ENCODE data around the gene KCTD7. TPM values are rescaled to one million over a fixed set of nuclear protein-coding genes. Genes with fewer than 3 reads are reported as not detected.
A peak's percentile ranks its signal among the peaks of the same experiment; 100 is the strongest.
"Not testable (repeated sequence)": the region's sequence is repeated elsewhere in the genome, so short reads cannot be mapped to it uniquely, and the experiment has no call there.

KCTD7 gene
- total RNA-seq, 1 experiment from 2014 or later = 28.0 TPM

DNA sequence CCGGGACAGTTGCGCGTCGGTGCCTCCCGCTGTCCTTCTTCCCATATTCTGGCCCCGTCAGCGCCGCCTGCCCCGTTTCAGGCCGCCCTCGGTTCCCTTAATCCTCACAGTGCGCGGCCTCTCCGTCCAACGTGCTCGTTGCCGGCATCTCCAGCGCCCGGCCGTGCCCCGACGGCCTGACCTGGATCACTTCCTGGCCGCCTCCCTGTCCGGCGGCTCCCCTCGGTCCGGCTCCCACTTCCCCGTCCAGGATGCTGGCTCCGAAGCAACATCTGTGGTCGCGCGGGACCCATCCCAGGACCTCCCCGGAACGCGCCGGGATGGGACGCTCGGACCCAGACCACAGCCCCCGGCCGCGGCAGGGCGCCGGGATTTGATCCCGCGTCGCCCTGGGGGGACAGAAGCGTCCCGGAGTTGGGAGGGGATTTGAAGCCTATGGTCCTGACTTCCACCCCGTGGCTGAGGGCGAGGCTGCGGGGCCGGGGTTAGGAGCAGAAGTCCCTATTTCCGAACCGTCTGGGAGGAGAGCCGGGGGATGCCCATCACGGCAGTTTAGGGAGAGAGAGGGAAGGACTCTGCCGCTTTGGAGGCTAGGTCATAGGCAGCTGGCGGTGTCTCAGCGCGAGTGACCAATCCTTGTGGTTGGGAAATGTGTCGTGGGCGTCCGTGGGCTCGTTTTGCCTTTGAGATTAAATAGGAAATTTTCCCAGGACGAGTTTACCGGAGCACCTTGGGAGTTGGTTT, 53.8 kb downstream of the KCTD7 start:
- ChIA-PET POLR2A (no interaction called here), CTCF (no interaction called here)
- peak overlapping the region; percentile 77 for H3K27ac ChIP-seq (ENCODE audit: low read length)
- BruUV-seq (replicated peaks) = no TSS peak
- intact Hi-C loops (cut with micrococcal nuclease; ENCODE audit: unreplicated experiment) (no loop called here), in situ Hi-C loops (cut with HindIII; ENCODE audit: low pct_unique_long_range_greater_than_20kb, low sequenced_read_pairs) (no loop called here)
- H3K36me3 ChIP-seq (ENCODE audit: control insufficient read depth, insufficient read depth, low read length) = no peaks in the 10 kb centered on the region
- DNase-seq (ENCODE audit: low read depth, low spot score) (no peak), ATAC-seq (peak; percentile 66)
- peaks cover 17% of the 10 kb centered on the region for H3K4me1 ChIP-seq (ENCODE audit: control insufficient read depth, insufficient read depth, low read length)
- H3K9me3 ChIP-seq (ENCODE audit: control insufficient read depth, insufficient read depth, low read depth, low read length) = no peaks in the 10 kb centered on the region
- H3K27me3 ChIP-seq (ENCODE audit: control insufficient read depth, insufficient read depth, low read length) = no peaks in the 10 kb centered on the region
- H3K4me3 ChIP-seq (ENCODE audit: low read depth in 2 of 2, low read length in 2 of 2) = peak overlapping the region; percentile 71 to 91
- TF ChIP-seq POLR2AphosphoS5 (IDR thresholded peaks at IDR 0.05; ENCODE audit: low read depth, low read length) (no peak), SIN3A (IDR thresholded peaks at IDR 0.05; ENCODE audit: borderline replicate concordance, insufficient read depth, low read depth, low read length) (peak; percentile 71; the same call in 1 of the 2 replicates)
- TF ChIP-seq, protein P1, sequence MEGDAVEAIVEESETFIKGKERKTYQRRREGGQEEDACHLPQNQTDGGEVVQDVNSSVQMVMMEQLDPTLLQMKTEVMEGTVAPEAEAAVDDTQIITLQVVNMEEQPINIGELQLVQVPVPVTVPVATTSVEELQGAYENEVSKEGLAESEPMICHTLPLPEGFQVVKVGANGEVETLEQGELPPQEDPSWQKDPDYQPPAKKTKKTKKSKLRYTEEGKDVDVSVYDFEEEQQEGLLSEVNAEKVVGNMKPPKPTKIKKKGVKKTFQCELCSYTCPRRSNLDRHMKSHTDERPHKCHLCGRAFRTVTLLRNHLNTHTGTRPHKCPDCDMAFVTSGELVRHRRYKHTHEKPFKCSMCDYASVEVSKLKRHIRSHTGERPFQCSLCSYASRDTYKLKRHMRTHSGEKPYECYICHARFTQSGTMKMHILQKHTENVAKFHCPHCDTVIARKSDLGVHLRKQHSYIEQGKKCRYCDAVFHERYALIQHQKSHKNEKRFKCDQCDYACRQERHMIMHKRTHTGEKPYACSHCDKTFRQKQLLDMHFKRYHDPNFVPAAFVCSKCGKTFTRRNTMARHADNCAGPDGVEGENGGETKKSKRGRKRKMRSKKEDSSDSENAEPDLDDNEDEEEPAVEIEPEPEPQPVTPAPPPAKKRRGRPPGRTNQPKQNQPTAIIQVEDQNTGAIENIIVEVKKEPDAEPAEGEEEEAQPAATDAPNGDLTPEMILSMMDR (IDR thresholded peaks at IDR 0.05) = no peak

DNA sequence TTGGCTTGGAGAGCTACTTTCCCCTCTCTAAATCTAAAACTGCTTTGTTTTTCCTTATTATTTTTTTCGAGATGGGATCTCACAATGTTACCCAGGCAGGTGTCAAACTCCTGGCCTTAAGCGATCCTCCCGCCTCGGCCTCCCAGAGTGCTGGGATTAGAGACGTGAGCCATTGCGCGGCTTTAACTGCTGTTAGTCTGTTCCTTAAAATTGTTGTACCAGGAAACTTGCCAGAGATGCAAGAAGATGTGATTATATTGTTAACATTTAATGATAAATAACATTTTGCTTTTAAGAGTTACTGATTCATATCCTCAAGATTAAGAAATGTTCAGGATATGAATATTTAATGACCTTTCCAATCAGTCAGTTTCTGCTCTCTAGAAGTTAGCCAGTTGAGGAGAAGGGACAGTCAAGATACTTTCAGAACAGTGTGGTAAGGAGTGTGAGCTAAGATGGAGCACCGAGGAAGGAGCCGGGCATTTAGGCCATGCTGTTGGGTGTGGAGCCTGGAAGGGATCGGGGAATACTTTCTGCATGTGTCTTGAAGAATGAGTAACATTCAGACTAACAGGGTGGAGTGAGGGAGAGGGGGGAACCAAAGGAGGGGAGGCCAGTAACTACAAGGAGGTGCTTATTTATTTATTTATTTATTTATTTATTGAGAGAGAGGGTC, 54.6 kb downstream of the KCTD7 start:
- POLR2A ChIA-PET = interaction anchor here (0.6 kb wide), 1 partner anchor 130 kb away, joined by 13 read pairs; no protein-coding TSS in a partner anchor

GRCh38 chr7:66683770-66684123, 55.1 kb downstream of the KCTD7 start:
- H3K27me3 ChIP-seq (ENCODE audit: control insufficient read depth, insufficient read depth, low read length) = no peaks in the 10 kb centered on the region
- H3K27ac ChIP-seq (ENCODE audit: low read length) = peak overlapping the region; percentile 15; the same call in 1 of the 2 replicates
- peak overlapping the region; percentile 71 to 91 for H3K4me3 ChIP-seq (ENCODE audit: low read depth in 2 of 2, low read length in 2 of 2)
- ATAC-seq (no peak), DNase-seq (ENCODE audit: low read depth, low spot score) (no peak)
- CTCF ChIA-PET = no interaction called here
- intact Hi-C loops (cut with micrococcal nuclease; ENCODE audit: unreplicated experiment) (no loop called here), in situ Hi-C loops (cut with HindIII; ENCODE audit: low pct_unique_long_range_greater_than_20kb, low sequenced_read_pairs) (no loop called here)
- no peak for TF ChIP-seq POLR2AphosphoS5 (IDR thresholded peaks at IDR 0.05; ENCODE audit: low read depth, low read length)
- TF ChIP-seq, protein P1 (IDR thresholded peaks at IDR 0.05) = no peak
- TF ChIP-seq SIN3A (IDR thresholded peaks at IDR 0.05; ENCODE audit: borderline replicate concordance, insufficient read depth, low read depth, low read length) = no peak
- TF ChIP-seq TCF7L2 (IDR thresholded peaks at IDR 0.05; ENCODE audit: low read depth, low read length) = no peak
- no peak for TF ChIP-seq REST (IDR thresholded peaks at IDR 0.05; ENCODE audit: insufficient read depth in 1 of 2, low read depth in 2 of 2, low read length in 1 of 2)
- BruUV-seq (replicated peaks) = no TSS peak
- peaks cover 17% of the 10 kb centered on the region for H3K4me1 ChIP-seq (ENCODE audit: control insufficient read depth, insufficient read depth, low read length)
- POLR2A ChIA-PET = interaction anchor here (0.6 kb wide), 2 partner anchors 39 to 129 kb away, joined by 6 to 13 read pairs; no protein-coding TSS in a partner anchor
- no peaks in the 10 kb centered on the region for H3K36me3 ChIP-seq (ENCODE audit: control insufficient read depth, insufficient read depth, low read length)
- H3K9me3 ChIP-seq (ENCODE audit: control insufficient read depth, insufficient read depth, low read depth, low read length) = no peaks in the 10 kb centered on the region

More for the DNA sequence above, 54.6 kb downstream of the KCTD7 start:
- H3K36me3 ChIP-seq (ENCODE audit: control insufficient read depth, insufficient read depth, low read length); H3K9me3 ChIP-seq (ENCODE audit: control insufficient read depth, insufficient read depth, low read depth, low read length); DNase-seq (ENCODE audit: low read depth, low spot score); in situ Hi-C loops (cut with HindIII; ENCODE audit: low pct_unique_long_range_greater_than_20kb, low sequenced_read_pairs); H3K27me3 ChIP-seq (ENCODE audit: control insufficient read depth, insufficient read depth, low read length); intact Hi-C loops (cut with micrococcal nuclease; ENCODE audit: unreplicated experiment); CTCF ChIA-PET: not testable (repeated sequence)
- peak overlapping the region; percentile 71 to 91 for H3K4me3 ChIP-seq (ENCODE audit: low read depth in 2 of 2, low read length in 2 of 2)
- peaks cover 17% of the 10 kb centered on the region for H3K4me1 ChIP-seq (ENCODE audit: control insufficient read depth, insufficient read depth, low read length)
- peak overlapping the region; percentile 77 for H3K27ac ChIP-seq (ENCODE audit: low read length)
- 0 out of 2 replicates have a peak, but pooled peaks have one; percentile 9 for ATAC-seq
- TSS peak; percentile 75 for BruUV-seq (replicated peaks)

- peaks cover 17% of the 10 kb centered on the region for H3K4me1 ChIP-seq (ENCODE audit: control insufficient read depth, insufficient read depth, low read length)
- H3K27ac ChIP-seq (ENCODE audit: low read length); DNase-seq (ENCODE audit: low read depth, low spot score); H3K9me3 ChIP-seq (ENCODE audit: control insufficient read depth, insufficient read depth, low read depth, low read length); in situ Hi-C loops (cut with HindIII; ENCODE audit: low pct_unique_long_range_greater_than_20kb, low sequenced_read_pairs); POLR2A ChIA-PET; BruUV-seq (replicated peaks); H3K27me3 ChIP-seq (ENCODE audit: control insufficient read depth, insufficient read depth, low read length); intact Hi-C loops (cut with micrococcal nuclease; ENCODE audit: unreplicated experiment); ATAC-seq; H3K4me3 ChIP-seq (ENCODE audit: low read depth in 2 of 2, low read length in 2 of 2); H3K36me3 ChIP-seq (ENCODE audit: control insufficient read depth, insufficient read depth, low read length): not testable (repeated sequence)
- CTCF ChIA-PET = interaction anchor here (0.6 kb wide), 1 partner anchor 143 kb away, joined by 5 read pairs; no protein-coding TSS in a partner anchor
These were observed 57.0 kb downstream of the KCTD7 start for GRCh38 chr7:66685663-66686062.

Data from Panc1 (cell line).